Cardiac fibroblast (primary cell): Measurements from ENCODE around the gene E2F8.
"Not testable (repeated sequence)": the region's sequence is repeated elsewhere in the genome, so short reads cannot be mapped to it uniquely, and the experiment has no call there.

Experiments
- DNase-seq, 2 donors: peaks; one replicate each; pipeline versions ENCODE4 v3.0.0 to v3.0.0-alpha.2; 2010; ENCODE audit warnings: low read depth in 2 of 2
- H3K4me3 ChIP-seq, 2 donors: replicated peaks in 1 of 2; 1 replicate in 1 of 2; 2 replicates in 1 of 2; pipeline ENCODE4 v1.5.1; 2011; ENCODE audit warnings: low read depth in 2 of 2, low read length in 2 of 2, mild to moderate bottlenecking in 2 of 2, moderate library complexity in 1 of 2
- TF ChIP-seq, protein P1 (sequence below): IDR thresholded peaks from one replicate; pipeline ENCODE4 v1.5.1; 2011; ENCODE audit warnings: low read depth, mild to moderate bottlenecking, low read length, inconsistent platforms

Gene E2F8

DNA sequence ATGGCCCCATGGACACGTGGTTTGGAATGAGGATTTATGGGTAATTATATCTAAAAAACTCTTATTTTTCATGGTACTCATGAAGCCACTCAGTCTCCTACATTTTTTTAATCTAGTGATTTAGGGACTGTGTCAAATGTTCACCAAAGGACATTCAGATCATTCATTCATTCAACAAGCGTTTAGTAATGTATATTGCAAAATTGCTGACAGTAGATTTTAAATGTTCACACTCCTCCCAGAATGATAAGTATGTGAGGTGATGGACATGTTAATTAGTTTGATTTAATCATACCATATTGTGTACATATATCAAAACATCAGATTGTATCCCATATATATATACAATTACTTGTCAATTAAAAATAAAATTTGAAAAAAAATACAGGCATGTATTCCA lies 40.8 kb upstream of the E2F8 start:
- H3K4me3 ChIP-seq: no peak overlapping the region
- no peak for DNase-seq
- TF ChIP-seq, protein P1, sequence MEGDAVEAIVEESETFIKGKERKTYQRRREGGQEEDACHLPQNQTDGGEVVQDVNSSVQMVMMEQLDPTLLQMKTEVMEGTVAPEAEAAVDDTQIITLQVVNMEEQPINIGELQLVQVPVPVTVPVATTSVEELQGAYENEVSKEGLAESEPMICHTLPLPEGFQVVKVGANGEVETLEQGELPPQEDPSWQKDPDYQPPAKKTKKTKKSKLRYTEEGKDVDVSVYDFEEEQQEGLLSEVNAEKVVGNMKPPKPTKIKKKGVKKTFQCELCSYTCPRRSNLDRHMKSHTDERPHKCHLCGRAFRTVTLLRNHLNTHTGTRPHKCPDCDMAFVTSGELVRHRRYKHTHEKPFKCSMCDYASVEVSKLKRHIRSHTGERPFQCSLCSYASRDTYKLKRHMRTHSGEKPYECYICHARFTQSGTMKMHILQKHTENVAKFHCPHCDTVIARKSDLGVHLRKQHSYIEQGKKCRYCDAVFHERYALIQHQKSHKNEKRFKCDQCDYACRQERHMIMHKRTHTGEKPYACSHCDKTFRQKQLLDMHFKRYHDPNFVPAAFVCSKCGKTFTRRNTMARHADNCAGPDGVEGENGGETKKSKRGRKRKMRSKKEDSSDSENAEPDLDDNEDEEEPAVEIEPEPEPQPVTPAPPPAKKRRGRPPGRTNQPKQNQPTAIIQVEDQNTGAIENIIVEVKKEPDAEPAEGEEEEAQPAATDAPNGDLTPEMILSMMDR: no peak

DNA sequence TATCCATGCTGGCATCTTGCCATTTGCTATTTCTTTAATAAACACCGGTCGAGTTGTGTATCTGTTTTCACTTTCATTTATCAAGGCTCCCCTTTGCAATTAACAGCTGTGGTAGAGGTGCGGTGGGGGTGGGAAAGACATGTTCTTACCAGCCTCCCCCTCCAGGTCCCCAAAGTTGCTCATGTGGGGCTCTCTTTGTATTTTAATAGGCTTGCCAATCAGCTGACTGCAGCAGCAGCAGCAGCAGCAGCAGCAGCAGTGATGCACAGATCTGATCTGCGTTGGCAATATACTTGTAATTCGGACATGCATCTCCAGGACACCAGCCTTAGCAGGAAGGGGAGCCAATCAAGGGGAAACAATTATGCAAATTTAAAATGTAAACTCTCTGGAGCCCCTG lies 40.3 kb upstream of the E2F8 start:
- H3K4me3 ChIP-seq: no peak overlapping the region
- TF ChIP-seq, protein P1: no peak
- DNase-seq: peak in 1 of 2 donors; percentile 3

DNA sequence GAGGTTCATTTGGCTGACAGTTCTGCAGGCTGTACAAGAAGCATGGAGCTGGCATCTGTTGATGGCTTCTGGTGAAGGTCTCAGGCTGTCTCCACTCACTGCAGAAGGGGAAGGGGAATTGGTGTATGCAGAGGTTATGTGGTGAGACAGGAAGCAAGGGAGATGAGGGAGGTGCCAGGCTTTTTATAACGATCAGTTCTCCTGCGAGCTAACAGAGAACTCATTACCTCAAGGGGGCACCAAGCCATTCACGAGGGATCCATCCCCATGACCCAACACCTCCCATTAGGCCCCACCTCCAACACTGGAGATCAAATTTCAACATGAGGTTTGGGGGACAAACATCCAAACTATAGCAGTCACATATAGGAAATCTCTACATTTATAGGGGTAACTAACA lies 38.7 kb upstream of the E2F8 start:
- no peak overlapping the region for H3K4me3 ChIP-seq
- DNase-seq: no peak
- TF ChIP-seq, protein P1: no peak

DNA sequence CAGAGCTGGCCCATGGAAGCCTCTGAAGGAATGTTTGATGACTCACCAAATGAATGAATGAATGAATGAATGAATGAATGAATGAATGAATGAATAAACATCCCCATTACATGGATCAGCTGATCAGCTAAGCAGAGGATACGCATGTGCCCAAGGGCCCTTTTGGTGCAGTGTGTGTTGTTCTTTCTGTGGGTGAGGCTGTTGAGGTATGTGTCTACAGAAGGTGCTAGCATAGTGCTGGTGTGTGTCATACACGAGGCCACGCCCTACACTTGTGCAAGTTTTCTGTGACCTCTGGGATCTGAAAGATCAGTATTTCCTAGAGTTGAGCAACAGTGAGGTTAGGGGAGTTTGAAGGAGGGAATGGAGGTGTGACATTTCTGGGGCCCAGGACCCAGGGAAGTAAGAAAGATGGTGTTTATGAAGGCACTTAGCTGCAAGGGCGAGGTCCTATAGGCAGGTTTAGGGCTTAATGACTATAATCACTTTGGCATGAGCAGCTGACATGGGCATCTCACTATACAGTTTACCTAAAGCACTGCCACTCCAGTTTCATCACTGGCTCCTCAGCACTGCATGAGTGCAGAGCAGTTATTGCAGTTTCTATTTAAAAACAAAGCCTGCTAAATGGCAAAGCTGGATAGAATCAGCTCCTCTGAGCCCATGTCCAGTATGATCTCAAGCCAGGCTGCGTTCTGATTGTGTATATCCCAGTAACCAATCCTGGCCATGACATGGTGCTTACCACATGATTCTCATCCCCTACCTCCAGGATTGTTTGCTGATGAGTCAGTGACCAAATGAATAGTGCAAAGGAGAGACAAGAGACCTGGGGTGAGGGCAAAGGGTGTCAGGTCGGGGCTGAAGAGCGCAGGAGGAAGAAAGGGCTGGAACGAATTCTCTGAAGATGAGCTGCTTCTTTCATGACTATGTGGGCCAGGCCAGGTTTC lies 36.4 kb upstream of the E2F8 start:
- TF ChIP-seq, protein P1: no peak
- peak in 1 of 2 donors; percentile 51 for DNase-seq
- H3K4me3 ChIP-seq: no peak overlapping the region

DNA sequence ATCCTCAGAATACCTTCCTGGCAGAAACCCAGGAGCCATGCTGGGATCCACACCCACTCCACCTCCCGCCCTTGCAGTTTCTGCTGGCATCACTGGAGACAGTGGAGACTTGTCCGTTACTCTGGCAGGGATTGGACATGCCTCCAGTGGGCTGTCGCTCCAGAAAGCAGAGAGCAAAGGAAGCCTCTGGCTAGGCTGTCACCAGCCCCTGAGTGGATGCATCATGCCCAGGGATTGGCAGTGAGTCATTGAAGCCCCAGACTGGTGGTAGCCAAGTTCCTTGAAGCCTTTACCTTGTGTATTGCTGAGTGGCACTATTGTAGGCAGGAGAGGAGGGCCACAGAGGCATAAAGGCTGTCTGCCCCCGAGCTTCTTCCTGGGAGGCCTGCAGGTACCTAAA lies 34.8 kb upstream of the E2F8 start:
- H3K4me3 ChIP-seq: no peak overlapping the region
- TF ChIP-seq, protein P1: no peak
- DNase-seq: peak in 1 of 2 donors; percentile 9

DNA sequence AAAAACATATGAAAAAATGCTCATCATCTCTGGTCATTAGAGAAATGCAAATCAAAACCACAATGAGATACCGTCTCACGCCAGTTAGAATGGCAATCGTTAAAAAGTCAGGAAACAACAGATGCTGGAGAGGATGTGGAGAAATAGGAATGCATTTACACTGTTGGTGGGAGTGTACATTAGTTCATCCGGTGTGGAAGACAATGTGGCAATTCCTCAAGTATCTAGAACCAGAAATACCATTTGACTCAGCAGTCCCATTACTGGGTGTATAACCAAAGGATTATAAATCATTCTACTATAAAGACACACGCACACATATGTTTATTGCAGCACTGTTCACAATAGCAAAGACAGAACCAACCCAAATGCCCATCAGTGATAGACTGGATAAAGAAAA lies 32.5 kb upstream of the E2F8 start:
- H3K4me3 ChIP-seq, DNase-seq: not testable (repeated sequence)

DNA sequence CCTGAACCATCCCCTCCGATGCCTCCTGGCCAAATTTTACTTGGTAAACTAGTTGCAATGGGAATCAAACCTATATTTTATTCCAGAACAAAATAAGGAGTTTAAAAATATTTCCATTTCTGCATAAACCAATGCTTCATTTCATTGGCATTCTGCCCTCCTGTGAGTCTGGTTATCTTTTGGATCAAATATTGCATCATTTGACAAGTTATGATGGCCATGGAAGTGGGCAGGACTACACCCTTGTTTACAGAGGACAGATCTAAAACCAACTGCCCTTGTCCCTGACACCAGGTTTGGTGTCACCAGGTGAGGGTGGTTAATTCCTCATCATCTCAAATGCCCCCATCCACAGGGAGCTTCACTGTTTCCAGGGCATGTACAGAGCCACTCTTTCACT lies 28.2 kb upstream of the E2F8 start:
- TF ChIP-seq, protein P1: no peak
- no peak for DNase-seq
- no peak overlapping the region for H3K4me3 ChIP-seq
